Stomach (tissue), 4 donors: Measurements from ENCODE around the gene DIPK1B.

Experiments
- POLR2A ChIP-seq, 4 donors: fragments of 450-650 bp; IDR thresholded peaks; one replicate each; pipeline ENCODE4 v1.6.1; 2016; ENCODE audit warnings: antibody characterized with exemption in 4 of 4, control low read depth in 2 of 4, mild to moderate bottlenecking in 1 of 4, moderate library complexity in 1 of 4
- TF ChIP-seq, protein P1 (sequence below), 7 experiments: fragments of 450-650 bp in 4 of 7; fragments of 200-600 bp in 3 of 7; sonication (generic) in 3 of 7; IDR thresholded peaks; one replicate each; pipeline ENCODE4 v1.5.1; 2016 to 2019; ENCODE audit warnings: antibody characterized with exemption in 7 of 7, control low read depth in 2 of 7, mild to moderate bottlenecking in 1 of 7

DNA sequence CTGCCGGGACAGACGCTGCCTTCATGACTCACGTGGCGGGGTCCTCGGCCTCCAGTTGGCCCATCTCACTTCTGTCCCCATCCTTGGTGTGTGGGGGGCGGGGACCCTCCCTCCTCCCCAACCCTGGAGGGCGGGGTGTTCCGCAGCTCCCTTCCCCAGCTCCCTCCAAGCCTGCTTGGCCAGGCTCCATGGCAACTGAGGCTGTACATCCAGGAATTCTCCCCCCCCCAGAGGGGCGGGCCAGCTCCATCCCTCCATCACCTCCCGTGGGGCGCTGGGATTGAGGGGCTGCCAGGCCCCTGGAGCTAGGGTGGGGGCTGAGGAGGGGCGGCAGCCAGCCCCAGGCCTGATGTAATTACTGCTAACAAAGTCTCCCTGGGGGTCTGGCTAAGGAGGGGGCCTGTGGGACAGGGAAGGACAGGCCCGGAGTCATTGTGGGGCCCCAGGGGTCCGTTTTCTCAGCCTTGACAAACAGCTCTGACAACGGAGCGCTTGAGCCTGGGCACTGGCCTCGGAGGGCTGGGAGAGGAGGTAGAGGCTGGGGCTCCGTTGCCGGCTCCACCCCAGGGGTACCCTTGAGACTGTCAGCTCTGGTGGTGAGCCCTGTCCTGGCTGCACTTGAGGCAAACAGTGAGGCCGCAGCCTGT lies 8.0 kb downstream of the DIPK1B start:
- TF ChIP-seq, protein P1, sequence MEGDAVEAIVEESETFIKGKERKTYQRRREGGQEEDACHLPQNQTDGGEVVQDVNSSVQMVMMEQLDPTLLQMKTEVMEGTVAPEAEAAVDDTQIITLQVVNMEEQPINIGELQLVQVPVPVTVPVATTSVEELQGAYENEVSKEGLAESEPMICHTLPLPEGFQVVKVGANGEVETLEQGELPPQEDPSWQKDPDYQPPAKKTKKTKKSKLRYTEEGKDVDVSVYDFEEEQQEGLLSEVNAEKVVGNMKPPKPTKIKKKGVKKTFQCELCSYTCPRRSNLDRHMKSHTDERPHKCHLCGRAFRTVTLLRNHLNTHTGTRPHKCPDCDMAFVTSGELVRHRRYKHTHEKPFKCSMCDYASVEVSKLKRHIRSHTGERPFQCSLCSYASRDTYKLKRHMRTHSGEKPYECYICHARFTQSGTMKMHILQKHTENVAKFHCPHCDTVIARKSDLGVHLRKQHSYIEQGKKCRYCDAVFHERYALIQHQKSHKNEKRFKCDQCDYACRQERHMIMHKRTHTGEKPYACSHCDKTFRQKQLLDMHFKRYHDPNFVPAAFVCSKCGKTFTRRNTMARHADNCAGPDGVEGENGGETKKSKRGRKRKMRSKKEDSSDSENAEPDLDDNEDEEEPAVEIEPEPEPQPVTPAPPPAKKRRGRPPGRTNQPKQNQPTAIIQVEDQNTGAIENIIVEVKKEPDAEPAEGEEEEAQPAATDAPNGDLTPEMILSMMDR (IDR thresholded peaks at IDR 0.05): no peak
- TF ChIP-seq POLR2A (IDR thresholded peaks at IDR 0.05): no peak
